SIG-M5 treated with dmso at 0.1 percent for 504 hours (cell line): ENCODE measurements around the gene EXT2.

Source experiments
- DNase-seq: peaks from one replicate; lab custom pipeline; 2025; ENCODE audit not compliant: unreplicated experiment; lab: John Stamatoyannopoulos, UW

The EXT2 gene

DNA sequence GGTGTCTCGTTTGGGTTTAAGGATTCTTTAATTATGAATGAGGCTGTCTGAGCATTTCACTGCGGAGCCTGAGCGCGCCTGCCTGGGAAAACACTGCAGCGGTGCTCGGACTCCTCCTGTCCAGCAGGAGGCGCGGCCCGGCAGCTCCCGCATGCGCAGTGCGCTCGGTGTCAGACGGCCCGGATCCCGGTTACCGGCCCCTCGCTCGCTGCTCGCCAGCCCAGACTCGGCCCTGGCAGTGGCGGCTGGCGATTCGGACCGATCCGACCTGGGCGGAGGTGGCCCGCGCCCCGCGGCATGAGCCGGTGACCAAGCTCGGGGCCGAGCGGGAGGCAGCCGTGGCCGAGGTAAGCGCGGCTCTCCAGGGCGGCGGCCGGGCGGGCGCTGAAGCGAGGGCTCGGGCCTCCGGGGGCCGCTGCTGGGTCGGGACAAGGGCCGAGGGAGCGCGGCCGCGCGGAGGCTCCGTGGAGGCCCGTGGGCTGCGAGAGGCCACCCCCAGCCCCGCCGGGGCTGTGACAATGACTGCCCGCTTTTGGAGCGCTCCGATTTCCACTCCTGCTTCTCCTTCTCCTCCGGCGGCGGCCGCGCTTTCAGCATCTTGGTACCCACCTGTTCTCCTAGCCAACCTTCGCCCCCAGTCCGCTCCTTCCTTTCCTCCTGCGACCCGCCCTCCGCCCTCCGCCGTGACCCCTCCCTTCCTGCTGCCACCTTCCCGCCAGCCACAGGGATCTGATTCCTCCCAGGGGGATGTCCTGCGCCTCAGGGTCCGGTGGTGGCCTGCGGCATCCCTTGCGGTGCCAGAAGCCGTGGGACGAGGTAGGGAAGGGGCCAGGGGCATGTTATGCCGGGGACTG lies at the start of gene EXT2:
TSS of gene EXT2 (plus strand) at position 173 of the 854 bp plus-strand sequence. CDS start 12,035 bp downstream, outside the sequence.
- peak; percentile 75 for DNase-seq

DNA sequence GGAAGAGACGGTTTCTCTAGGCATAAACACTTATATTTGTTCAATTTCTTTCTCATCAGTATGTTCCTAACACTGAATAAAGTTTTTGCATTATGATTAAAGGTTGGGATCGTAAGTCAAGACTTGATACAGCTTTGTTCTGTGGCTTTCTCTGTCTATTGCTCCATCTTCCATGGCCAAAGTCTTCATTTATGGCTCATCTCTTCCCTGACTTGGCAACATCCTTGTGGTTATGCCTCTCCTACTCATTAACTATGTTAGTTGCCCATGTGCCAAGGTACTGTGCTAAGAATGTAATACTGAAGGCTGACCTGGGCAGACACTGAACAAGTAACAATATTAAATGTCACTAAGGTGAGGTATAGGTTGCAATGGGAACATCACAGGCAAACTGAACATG lies 49.3 kb upstream of the EXT2 start:
- DNase-seq: no peak

DNA sequence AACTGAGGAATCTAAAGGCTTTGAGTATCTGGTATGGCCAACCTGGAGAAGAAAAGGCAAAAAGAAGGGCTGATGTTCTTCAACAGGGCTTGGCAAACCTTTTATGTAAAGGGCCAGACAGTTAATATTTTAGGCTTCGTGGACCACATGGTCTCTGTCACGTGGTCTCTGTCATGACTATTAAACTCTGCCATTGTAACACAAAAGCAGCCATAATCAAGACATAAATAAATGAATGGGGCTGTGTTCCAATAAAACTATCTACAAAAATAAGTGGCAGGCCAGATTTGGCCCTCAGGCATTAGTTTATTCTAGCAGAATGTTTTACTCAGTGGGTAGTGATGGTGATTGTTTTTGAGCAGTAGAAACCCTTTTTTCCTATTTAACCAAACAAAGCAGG lies 48.2 kb upstream of the EXT2 start:
- no peak for DNase-seq

DNA sequence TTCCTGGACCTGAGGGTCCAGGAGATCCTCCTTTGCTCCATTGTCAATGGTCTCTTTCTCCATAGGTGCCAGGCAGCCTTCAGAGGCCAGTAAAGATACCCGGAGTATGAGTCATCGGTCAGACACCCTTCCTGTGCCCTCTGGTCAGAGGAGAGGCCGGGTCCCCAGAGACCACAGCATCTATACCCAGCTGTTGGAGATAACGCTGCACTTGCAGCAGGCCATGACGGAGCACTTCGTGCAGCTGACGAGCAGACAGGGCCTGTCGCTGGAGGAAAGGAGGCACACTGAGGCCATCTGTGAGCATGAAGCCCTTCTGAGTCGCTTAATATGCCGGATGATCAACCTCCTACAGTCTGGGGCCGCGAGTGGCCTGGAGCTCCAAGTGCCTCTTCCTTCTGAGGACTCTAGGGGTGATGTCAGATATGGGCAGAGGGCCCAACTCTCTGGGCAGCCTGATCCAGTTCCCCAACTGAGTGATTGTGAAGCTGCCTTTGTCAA lies 47.5 kb upstream of the EXT2 start, which contains the start of gene ACCSL:
TSS of gene ACCSL (plus strand) at position 51 of the 501 bp plus-strand sequence. CDS start at position 107, 56 bp downstream.
- no peak for DNase-seq

DNA sequence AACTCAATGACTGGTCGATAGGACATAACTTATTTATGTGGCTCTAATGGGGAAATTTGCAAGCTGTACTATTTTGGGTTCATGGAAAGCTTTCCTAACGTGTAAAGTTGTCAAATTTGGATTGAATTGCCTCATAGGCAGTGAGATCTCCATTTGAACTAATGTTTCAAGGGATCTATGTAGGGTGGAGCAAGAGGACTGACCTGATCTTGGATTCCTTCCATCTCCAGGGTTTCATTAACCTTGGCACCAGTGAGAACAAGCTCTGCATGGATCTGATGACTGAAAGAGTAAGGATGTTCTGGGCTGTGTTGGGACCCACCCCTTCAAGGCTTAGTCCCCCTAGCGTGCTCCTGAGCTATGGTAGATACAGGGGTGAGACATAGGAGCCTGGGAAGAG lies 45.6 kb upstream of the EXT2 start:
- DNase-seq: no peak

DNA sequence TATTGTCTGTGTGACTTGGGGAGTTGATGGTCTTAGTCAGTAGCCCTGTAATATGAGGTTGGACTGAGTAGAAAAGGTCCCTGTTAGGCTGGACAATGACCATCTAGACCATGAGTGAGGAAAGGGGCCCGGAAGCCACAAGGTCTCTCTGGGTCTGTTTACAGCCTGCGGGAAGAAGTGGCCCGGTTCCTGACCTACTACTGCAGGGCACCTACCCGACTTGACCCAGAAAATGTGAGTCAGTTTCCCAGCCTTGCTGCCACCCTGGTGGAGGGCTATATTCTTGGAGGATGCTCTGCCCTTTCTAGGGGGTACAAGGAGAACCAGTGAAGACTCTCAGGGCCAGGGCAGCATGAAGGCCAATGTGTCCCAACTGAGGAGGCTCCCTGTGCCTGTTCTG lies 44.3 kb upstream of the EXT2 start:
- DNase-seq: no peak

DNA sequence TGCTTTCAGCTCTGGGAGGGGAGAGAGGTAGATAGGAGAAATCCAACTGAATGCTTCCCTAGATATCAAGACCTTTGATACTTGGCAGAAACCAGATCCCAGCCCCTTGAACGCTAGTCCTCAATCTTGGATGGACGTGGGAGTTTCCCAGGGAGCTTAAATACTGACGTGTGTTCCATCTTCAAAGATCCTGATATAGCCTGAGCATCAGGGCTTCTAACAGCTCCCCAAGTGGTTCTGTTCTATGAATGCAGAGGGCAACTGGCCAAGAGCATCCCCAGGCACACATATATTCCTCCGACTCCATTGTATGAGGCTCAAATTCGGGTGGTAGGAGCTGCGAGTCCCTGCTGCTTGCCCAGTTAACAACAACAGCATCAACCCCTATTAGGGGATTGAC lies 38.1 kb upstream of the EXT2 start:
- DNase-seq: no peak

DNA sequence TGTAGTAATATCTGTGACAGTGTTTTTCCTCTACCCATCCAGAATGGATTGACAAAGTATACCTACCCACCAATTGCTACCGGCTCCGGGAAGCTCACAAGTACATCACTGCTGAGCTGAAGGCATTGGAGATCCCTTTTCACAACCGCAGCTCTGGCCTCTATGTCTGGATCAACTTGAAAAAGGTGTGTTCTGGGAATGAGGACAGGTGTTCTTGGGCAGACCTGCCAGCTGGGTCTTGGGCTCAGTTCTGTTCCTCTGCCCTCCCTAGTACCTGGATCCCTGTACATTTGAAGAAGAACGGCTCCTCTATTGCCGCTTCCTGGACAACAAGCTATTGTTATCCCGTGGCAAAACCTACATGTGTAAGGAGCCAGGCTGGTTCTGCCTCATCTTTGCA lies 37.2 kb upstream of the EXT2 start:
- no peak for DNase-seq

DNA sequence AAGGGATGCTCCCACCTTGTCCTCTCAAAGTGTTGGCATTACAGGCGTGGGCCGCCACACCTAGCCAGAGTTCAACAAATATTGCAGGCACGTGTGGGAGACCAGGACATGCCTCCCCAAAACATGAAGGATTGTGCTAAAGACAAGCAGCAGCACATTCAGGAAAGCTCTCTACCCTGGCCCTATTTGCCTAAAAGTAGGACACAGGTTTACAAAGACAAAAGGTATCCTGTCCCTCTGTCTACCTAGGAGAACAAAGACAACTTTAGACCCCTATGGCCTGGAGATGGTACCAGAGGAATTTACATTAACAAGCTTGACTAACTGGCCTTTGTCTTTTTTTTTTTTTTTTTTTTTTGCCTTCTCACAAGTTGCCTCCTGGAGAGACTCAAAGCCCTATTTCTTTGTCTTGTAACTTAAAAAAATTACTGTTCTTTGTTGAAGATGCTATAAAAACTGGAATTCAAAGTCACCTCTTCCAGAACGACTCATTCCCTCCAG lies 30.3 kb upstream of the EXT2 start:
- DNase-seq: no peak

DNA sequence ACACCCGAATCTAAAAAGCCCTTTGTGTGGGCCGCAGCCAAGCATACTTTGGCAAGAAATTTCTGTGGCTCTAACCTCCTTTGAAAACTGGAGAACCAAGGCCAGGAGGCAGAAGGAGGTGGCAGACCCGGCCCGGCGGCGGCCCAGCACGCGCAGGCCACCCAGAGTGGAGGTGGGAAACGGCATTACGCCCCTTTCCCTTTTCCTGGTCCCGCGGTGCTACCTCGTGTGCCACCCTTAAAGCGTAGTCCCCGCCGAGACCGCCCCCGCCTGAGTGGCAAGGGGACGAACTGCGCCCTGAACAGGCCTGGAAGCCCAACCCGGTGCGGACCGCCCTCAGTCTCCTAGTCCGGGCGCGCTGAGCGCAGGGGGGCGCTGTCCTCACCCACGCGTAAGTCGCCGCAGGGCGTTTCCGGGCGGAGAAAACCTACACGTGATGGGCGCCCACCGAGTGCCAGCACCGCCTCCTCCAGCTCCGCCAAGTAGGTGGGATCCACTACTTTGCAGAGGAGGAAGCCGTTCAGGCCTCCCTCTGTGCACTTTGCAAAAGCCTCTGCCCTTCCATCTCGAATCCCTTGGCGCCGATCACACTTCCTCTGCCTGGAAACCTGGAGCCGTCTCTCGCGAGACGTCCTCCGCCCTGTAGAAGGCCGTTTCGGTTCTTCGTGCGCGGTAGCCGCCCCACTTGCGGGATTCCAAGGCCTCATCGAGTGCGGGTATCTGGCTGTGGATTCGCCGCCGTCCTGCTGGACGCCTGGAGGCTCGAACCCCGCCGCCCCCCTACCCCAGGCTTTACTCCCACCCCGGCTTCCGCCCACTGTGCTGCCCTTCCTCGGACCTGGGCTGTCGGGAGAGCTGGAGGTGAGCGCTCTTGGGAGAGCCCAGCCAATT lies 29.4 kb upstream of the EXT2 start, which contains the start of gene ACCS:
TSS of gene ACCS (plus strand) at position 430 of the 891 bp plus-strand sequence. CDS start 1,358 bp downstream, outside the sequence.
- peak; percentile 85 for DNase-seq

DNA sequence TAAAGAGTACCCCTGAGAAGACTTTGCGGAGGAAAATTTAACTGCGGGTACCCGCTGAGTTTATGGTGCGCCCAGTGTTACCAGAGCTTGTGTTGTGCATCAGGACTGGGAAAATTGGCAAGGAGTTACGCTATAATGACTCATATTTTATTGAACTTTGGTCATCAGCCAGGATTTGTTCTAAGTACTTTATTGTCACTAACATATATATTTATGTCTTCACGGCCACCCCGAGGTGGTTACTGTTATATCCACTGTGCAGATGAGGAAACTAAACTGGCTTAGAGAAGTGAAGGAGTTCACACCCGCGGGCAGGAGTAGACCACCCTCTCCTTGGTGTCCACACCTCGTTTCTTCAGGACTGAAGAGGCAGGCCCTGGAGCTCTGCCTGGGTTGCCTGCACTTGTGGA lies 28.7 kb upstream of the EXT2 start:
- DNase-seq: peak; percentile 16

DNA sequence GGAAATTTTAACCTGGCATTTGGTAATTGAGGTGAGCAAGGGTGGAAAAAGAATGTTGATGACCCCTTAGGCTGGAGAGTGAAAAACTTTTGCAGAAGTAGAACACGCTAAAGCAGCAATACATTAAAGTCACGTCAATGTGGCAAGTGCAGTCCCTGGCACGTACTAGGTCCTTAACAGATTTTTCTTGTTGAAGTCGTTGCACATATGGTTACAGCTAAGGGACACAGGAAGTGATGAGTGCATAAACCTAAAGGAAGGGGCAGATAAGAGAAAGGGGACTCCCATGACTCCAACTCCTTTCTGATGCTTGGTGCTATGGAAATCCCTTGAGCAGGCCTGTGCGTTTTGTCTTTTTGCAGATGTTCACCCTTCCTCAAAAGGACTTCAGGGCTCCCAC lies 28.2 kb upstream of the EXT2 start:
- no peak for DNase-seq

DNA sequence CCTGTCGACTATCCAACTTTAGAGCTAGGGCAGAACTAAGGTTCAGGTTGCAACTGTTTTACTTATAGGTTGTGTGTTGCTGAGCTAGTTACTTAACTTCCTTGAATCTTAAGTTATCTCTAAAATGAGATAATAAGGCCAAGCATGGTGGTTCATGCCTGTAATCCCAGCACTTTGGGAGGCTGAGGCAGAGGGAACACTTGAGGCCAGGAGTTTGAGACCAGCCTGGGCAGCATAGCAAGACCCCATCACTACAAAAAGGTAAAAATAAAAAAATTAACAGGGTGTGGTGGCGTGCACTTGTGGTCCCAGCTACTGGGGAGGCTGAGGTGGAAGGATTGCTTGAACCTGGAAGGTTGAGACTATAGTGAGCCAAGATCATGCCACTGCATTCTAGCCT lies 27.3 kb upstream of the EXT2 start:
- DNase-seq: no peak

DNA sequence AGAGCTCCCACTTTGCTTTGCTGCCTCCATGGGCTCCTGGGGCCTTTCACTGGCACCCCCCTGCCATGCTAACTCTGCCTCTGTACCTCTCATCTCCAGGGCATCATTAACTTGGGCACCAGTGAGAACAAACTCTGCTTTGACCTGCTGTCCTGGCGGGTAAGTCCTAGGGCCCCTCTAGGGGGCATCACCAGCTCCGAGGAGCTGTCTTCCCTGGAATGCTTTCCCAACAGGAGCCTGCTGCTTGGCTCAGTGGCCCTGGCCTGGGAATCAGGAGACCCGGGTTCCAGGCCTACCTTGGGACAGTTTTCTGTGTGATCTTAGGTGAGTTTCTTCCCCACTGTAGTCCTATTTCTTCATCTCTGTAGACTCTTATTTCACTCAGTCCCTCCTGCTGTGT lies 24.3 kb upstream of the EXT2 start:
- DNase-seq: no peak

DNA sequence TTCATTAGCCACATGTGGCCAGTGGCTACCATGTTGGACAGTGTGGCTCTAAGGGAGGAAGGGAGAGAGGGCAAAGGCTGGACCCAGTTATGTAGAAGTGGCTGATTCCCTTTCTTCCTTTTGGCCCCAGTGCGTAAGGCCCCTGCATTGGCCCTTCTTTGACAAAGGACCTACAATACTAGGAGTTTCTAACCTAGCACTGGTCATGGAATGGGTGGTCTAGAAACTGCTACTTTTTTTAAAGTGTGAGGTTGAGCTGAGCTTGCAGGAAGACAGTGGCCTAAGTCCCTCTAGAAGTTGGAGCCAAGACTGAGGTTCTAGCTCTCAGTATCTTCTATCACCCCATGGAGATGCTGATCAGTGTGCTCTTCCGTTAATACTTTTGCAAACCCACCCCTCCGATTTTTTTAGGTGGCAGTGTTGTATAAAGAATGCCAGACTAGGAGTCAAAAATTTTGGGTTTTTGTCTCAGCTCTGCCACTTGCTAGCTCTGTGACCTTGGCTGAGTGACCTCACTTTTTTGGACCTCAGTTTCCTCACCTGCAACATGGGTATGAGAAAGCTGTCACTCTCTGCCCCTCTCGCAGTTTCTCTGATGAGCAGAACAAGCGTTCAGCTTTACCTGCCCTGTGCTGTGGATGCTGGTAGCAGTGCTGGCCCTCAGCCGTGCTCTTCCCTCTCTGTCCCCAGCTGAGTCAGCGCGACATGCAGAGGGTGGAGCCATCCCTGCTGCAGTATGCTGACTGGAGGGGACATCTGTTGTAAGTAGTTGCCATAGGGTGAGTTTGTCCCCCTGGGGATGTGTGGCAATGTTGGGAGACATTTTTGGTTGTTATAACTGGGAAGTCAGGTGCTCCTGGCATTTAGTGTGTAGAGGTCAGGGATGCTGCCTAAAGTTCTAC lies 22.5 kb upstream of the EXT2 start:
- DNase-seq: no peak

DNA sequence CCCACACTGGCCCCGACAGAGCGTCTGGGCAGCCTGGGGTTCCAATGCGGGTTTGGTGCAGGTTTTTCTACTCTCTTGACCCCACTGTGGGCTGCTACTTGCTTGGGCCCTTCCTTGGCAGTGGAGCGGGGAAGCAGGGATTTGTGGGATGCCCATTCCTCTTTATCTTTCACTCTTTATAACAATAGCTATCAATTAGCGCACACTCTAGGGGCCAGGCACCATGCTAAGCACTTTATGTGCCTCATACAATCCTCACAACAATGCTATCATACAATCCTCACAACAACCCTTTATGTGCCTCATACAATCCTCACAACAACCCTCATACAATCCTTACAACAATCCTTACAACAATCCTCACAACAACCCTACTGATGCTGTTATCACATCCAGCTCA lies 16.7 kb upstream of the EXT2 start:
- DNase-seq: no peak

DNA sequence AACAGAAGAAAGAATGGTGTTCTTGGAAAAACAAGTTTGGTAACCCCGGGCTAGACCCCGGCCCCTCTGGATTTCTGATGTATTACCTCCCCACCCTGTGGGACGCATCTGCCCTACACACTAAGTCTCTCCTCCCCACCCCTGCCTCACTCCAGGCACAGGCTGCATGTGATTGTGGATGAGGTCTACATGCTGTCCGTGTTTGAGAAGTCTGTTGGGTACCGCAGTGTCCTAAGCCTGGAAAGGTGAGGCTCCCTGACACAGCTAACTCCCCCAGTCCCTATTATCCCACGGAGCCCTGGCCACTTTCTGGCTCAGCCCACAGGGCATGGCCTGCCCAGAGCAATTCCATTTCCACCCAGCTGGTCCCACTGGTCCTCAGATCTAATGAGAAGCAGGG lies 16.1 kb upstream of the EXT2 start:
- no peak for DNase-seq

DNA sequence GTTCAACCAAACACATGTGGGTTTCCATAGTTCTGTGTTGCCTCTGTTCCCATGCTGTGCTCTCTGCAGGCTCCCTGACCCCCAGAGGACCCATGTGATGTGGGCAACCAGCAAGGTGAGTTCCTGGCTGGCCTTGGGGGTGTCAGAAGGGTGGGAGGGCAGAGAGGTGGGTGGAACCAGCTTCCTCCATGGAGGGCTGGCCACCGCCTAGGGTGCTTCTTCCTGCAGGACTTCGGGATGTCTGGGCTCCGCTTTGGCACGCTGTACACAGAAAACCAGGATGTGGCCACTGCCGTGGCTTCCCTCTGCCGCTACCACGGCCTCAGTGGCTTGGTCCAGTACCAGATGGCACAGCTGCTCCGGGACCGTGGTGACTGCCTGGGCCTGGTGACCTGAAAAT lies 14.5 kb upstream of the EXT2 start:
- DNase-seq: no peak

DNA sequence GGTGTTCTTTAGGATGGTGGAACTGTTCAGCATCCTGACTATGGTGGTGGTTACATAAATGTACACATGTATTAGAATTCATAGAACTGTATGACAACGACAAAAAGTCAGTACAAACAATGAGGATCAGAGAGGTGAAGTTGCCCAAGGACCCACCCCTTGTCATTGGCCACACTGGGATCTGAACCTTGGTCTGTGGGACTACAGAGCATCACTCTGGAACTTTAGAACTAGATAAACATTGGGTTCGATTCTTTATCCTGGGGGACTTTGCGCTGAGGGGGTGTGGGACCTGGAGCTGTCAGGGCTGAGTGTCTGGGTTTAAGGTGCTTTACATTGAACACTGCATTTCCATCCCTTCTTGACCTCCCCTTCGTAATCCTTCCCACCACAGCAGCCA lies 12.8 kb upstream of the EXT2 start:
- DNase-seq: no peak

DNA sequence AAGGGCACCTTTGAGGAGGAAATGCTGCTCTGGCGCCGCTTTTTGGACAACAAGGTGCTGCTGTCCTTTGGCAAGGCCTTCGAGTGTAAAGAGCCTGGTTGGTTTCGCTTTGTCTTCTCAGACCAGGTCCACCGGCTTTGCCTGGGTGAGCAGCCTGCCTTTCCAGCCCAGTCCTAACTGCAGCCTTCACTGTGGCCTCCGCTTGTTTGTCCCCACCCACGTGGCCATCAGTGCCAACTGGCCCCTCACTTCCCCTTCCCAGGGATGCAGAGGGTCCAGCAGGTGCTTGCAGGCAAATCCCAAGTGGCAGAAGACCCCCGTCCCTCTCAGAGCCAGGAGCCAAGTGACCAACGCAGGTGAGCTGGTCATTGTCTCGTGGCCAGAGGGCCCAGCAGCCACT lies 12.0 kb upstream of the EXT2 start:
- DNase-seq: no peak
